Measurements from ENCODE around the gene TENM4. TPM values are rescaled to one million over a fixed set of nuclear protein-coding genes. Genes with fewer than 3 reads are reported as not detected.
A peak's percentile ranks its signal among the peaks of the same experiment; 100 is the strongest.

TENM4 gene
- polyA plus RNA-seq, 1 experiment, result 5.5 TPM

DNA sequence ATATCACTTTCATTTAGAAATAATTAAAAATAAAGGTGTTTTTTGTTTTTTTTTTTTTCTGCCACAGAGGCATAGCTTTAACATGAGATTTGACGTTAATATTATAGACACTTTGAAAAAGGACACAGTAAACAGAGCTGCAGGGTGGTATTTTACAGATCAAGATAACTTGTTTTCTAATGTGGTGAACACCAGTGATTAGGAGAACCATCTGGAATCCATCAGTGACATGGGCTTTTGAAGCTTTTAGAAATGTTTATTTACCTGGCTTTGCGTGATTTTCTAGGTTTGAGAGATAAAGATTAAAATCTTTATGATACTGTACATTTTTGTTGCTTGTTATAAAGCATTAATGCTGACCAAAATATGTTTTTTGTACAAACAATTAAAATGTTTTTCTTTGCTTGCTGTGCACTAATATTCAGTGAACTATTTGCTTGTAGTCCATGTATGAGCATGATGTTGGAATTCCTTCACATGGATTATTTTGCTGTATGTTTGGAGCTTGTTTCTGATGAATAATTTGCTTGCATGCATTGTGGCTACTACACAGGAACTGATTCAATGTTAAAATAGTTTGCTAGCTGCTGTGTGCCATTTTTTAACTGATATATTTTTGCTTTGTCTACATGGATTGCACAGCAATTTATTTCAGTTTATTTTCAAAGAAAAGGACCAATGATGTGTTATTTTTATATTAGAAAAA, 514.0 kb downstream of the TENM4 start:
- peak; percentile 8 for DNase-seq (ENCODE audit: low read depth, low spot score)
- Histone ChIP-seq H3K9me3 (ENCODE audit: control insufficient read depth, insufficient read depth, low read length) (no peaks in the 10 kb centered on the region), H3K27me3 (ENCODE audit: control insufficient read depth, insufficient read depth, low read length) (no peaks in the 10 kb centered on the region), H3K27ac (ENCODE audit: low read depth, low read length) (no peak overlapping the region), H3K4me3 (ENCODE audit: low read depth, low read length) (no peak overlapping the region)
- ChIA-PET CTCF (interaction anchor here (0.6 to 1.7 kb wide), 4 partner anchors 9 to 280 kb away, joined by 3 to 9 read pairs (median 4); no protein-coding TSS in a partner anchor), POLR2A (interaction anchor here (0.7 kb wide), 1 partner anchor 130 kb away, joined by 4 read pairs; no protein-coding TSS in a partner anchor)
- TF ChIP-seq, protein P1, sequence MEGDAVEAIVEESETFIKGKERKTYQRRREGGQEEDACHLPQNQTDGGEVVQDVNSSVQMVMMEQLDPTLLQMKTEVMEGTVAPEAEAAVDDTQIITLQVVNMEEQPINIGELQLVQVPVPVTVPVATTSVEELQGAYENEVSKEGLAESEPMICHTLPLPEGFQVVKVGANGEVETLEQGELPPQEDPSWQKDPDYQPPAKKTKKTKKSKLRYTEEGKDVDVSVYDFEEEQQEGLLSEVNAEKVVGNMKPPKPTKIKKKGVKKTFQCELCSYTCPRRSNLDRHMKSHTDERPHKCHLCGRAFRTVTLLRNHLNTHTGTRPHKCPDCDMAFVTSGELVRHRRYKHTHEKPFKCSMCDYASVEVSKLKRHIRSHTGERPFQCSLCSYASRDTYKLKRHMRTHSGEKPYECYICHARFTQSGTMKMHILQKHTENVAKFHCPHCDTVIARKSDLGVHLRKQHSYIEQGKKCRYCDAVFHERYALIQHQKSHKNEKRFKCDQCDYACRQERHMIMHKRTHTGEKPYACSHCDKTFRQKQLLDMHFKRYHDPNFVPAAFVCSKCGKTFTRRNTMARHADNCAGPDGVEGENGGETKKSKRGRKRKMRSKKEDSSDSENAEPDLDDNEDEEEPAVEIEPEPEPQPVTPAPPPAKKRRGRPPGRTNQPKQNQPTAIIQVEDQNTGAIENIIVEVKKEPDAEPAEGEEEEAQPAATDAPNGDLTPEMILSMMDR (IDR thresholded peaks at IDR 0.05; ENCODE audit: low read depth, low read length), result no peak

DNA sequence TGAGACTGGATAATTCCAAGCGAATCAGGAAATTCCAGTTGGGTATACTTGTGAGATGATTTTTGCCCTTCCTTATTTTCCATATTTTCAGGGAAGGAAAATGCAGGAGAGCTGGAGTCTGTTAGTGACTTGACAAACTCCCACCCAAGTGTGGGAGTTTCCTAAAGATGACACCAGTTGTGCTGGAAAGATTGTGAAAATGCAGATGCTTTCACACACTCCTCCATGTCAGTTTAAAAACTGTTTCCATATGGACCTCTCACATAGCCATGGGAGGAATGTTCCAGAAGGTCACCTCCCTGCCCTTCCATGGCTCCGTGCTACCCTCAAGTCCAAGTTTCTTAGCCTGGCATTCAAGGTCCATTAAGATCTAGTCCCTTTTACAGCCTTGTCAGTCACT, 515.4 kb downstream of the TENM4 start:
- no peaks in the 10 kb centered on the region for H3K9me3 ChIP-seq (ENCODE audit: control insufficient read depth, insufficient read depth, low read length)
- no peak for DNase-seq (ENCODE audit: low read depth, low spot score)
- TF ChIP-seq, protein P1 (IDR thresholded peaks at IDR 0.05; ENCODE audit: low read depth, low read length), result no peak
- POLR2A ChIA-PET, result no interaction called here
- CTCF ChIA-PET, result interaction anchor here (1.1 kb wide), 1 partner anchor 280 kb away, joined by 8 read pairs; no protein-coding TSS in a partner anchor
- no peak overlapping the region for H3K27ac ChIP-seq (ENCODE audit: low read depth, low read length)
- H3K4me3 ChIP-seq (ENCODE audit: low read depth, low read length), result no peak overlapping the region
- H3K27me3 ChIP-seq (ENCODE audit: control insufficient read depth, insufficient read depth, low read length), result no peaks in the 10 kb centered on the region

DNA sequence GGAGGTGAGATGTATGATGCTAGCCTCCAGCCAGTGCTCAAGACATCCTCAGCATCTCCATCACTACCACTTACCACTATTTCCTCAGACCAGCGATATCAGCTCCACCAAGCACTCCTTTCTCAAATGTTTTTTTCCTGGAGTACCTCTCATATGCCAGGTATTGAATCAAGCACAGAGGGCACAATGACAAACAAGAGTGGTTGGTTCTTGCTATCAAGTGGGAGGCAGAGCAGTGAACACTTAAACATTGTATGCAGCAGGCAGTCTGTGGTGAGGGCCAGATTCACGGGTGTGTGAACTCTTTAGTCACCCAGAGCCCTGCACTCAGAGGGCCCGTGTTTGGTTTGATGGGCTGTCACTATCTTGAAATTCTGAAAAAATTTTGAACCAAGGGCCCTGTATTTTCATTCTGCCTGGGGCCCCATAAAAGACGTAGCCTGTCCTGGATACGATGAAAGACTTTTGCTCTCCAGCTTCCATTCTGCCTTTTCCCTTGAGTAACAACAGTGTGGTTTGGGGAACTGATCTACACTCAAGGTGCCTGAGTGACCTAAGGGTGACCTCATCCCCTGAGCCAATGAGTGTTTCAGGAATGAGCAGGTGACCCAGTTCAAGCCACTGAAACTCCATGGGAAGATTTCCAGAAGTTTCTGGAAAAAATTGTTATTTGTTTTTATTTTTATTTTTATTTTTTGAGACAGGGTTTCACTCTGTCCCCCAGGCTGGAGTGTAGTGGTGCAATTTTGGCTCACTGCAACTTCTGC, 517.8 kb downstream of the TENM4 start:
- Histone ChIP-seq H3K27me3 (ENCODE audit: control insufficient read depth, insufficient read depth, low read length) (no peaks in the 10 kb centered on the region), H3K9me3 (ENCODE audit: control insufficient read depth, insufficient read depth, low read length) (no peaks in the 10 kb centered on the region), H3K4me3 (ENCODE audit: low read depth, low read length) (no peak overlapping the region), H3K27ac (ENCODE audit: low read depth, low read length) (no peak overlapping the region)
- TF ChIP-seq, protein P1 (IDR thresholded peaks at IDR 0.05; ENCODE audit: low read depth, low read length), result no peak
- POLR2A ChIA-PET, result no interaction called here
- CTCF ChIA-PET, result no interaction called here
- DNase-seq (ENCODE audit: low read depth, low spot score), result no peak

DNA sequence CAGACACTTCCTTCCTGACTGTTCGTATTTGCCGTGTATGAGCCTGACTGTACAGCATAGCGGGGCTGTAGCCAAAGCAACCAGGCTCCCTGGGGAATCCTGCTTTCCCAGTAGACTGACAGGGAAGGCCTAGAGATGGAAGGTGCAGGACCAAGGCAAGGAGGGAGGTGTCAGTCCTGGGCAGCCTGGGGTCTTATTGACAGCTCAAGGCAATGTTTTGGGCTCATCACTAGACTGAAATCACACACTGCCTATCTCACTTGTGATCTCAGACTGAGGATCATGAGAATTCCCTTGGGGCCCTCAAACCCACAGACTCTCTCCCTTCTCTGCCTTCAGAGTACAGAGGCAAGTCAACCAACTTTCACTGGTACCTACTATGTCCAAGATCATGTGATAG, 519.3 kb downstream of the TENM4 start:
- CTCF ChIA-PET, result no interaction called here
- Histone ChIP-seq H3K27ac (ENCODE audit: low read depth, low read length) (no peak overlapping the region), H3K9me3 (ENCODE audit: control insufficient read depth, insufficient read depth, low read length) (no peaks in the 10 kb centered on the region), H3K27me3 (ENCODE audit: control insufficient read depth, insufficient read depth, low read length) (no peaks in the 10 kb centered on the region), H3K4me3 (ENCODE audit: low read depth, low read length) (no peak overlapping the region)
- POLR2A ChIA-PET, result no interaction called here
- no peak for DNase-seq (ENCODE audit: low read depth, low spot score)
- TF ChIP-seq, protein P1 (IDR thresholded peaks at IDR 0.05; ENCODE audit: low read depth, low read length), result no peak

DNA sequence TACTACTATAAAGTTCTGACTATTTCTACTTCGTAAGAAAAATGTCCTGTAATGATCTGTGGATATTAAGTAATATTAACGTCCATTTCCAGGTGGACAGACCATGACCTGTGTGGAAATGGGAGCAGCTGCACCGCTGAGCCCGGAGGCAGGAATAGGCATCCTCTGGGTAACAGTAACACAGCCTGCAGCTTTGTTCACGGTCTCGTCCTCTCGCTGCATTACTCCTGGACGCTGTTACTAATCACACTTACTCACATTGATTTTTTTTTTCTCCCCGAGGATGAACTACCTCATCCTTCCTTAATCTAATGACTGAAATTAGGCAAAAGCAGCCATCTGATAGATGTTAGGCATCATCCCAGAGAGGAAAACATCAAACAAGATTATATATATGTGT, 520.5 kb downstream of the TENM4 start:
- no peak for DNase-seq (ENCODE audit: low read depth, low spot score)
- Histone ChIP-seq H3K4me3 (ENCODE audit: low read depth, low read length) (no peak overlapping the region), H3K27ac (ENCODE audit: low read depth, low read length) (no peak overlapping the region), H3K27me3 (ENCODE audit: control insufficient read depth, insufficient read depth, low read length) (no peaks in the 10 kb centered on the region), H3K9me3 (ENCODE audit: control insufficient read depth, insufficient read depth, low read length) (no peaks in the 10 kb centered on the region)
- CTCF ChIA-PET, result no interaction called here
- TF ChIP-seq, protein P1 (IDR thresholded peaks at IDR 0.05; ENCODE audit: low read depth, low read length), result no peak
- POLR2A ChIA-PET, result no interaction called here
